Parathyroid adenoma (tissue), 2 donors: Measurements from ENCODE around the gene NOL3.

ENCODE experiments used
- H2AFZ ChIP-seq: fragments of 300-600 bp; sonication (generic); one replicate; pipeline ENCODE4 v1.7.0; 2017; ENCODE audit warnings: antibody characterized with exemption, mild to moderate bottlenecking
- H3K27ac ChIP-seq: fragments of 300-600 bp; sonication (generic); one replicate; pipeline ENCODE4 v1.7.0; 2017
- H3K27me3 ChIP-seq: fragments of 300-600 bp; sonication (generic); one replicate; pipeline ENCODE4 v1.7.0; 2017; ENCODE audit warnings: low read length; ENCODE audit not compliant: control insufficient read depth, insufficient read depth
- H3K36me3 ChIP-seq: fragments of 300-600 bp; sonication (generic); one replicate; pipeline ENCODE4 v1.7.0; 2017; ENCODE audit warnings: low read length; ENCODE audit not compliant: control insufficient read depth, insufficient read depth
- H3K4me1 ChIP-seq: fragments of 300-600 bp; sonication (generic); one replicate; pipeline ENCODE4 v1.7.0; 2017; ENCODE audit warnings: control low read depth
- H3K4me2 ChIP-seq: fragments of 300-600 bp; sonication (generic); one replicate; pipeline ENCODE4 v1.7.0; 2017; ENCODE audit warnings: low read length
- H3K4me3 ChIP-seq: fragments of 300-600 bp; sonication (generic); one replicate; pipeline ENCODE4 v1.7.0; 2017; ENCODE audit warnings: low read depth, low read length
- H3K79me2 ChIP-seq: fragments of 300-600 bp; sonication (generic); one replicate; pipeline ENCODE4 v1.7.0; 2017; ENCODE audit warnings: control low read depth
- H3K9ac ChIP-seq: fragments of 300-600 bp; sonication (generic); one replicate; pipeline ENCODE4 v1.7.0; 2017; ENCODE audit warnings: mild to moderate bottlenecking
- H3K9me3 ChIP-seq: fragments of 300-600 bp; sonication (generic); one replicate; pipeline ENCODE4 v1.7.0; 2017; ENCODE audit warnings: low read length; ENCODE audit not compliant: control insufficient read depth
- CTCF ChIP-seq: fragments of 300-600 bp; sonication (generic); IDR thresholded peaks from one replicate; pipeline ENCODE4 v1.7.0; 2017; ENCODE audit warnings: antibody characterized with exemption, mild to moderate bottlenecking
- donor health status: primary hyperparathyroidism.

Gene NOL3

GRCh38 chr16:67184453-67184994 lies 14.2 kb downstream of the NOL3 start:
- Histone ChIP-seq H3K36me3 (no peaks in the 10 kb centered on the region), H3K4me1 (peaks cover 18% of the 10 kb centered on the region), H3K9me3 (no peaks in the 10 kb centered on the region), H3K4me3 (peak overlapping the region; percentile 81), H3K4me2 (peak overlapping the region; percentile 94), H2AFZ (peak overlapping the region; percentile 92), H3K27ac (peak overlapping the region; percentile 96), H3K9ac (peak overlapping the region; percentile 81), H3K27me3 (no peaks in the 10 kb centered on the region), H3K79me2 (no peaks in the 10 kb centered on the region)
- no peak for TF ChIP-seq CTCF

GRCh38 chr16:67184995-67185650 lies 14.8 kb downstream of the NOL3 start:
- Histone ChIP-seq H3K9ac (no peak overlapping the region), H3K9me3 (no peaks in the 10 kb centered on the region), H3K4me3 (peak overlapping the region; percentile 12), H3K4me1 (peaks cover 18% of the 10 kb centered on the region), H3K27ac (peak overlapping the region; percentile 96), H3K27me3 (no peaks in the 10 kb centered on the region), H2AFZ (peak overlapping the region; percentile 92), H3K4me2 (peak overlapping the region; percentile 55), H3K79me2 (no peaks in the 10 kb centered on the region), H3K36me3 (no peaks in the 10 kb centered on the region)
- TF ChIP-seq CTCF: peak; percentile 90

- H3K4me3 ChIP-seq: peak overlapping the region; percentile 12
- H3K79me2 ChIP-seq: no peaks in the 10 kb centered on the region
- no peaks in the 10 kb centered on the region for H3K9me3 ChIP-seq
- H3K9ac ChIP-seq: no peak overlapping the region
- peak overlapping the region; percentile 55 for H3K4me2 ChIP-seq
- H3K27ac ChIP-seq: peak overlapping the region; percentile 96
- TF ChIP-seq CTCF: no peak
- no peaks in the 10 kb centered on the region for H3K27me3 ChIP-seq
- H2AFZ ChIP-seq: peak overlapping the region; percentile 92
- no peaks in the 10 kb centered on the region for H3K36me3 ChIP-seq
- H3K4me1 ChIP-seq: peaks cover 18% of the 10 kb centered on the region
These were observed 15.4 kb downstream of the NOL3 start for GRCh38 chr16:67185651-67186134.

GRCh38 chr16:67186550-67186950 lies 16.2 kb downstream of the NOL3 start:
- Histone ChIP-seq H3K9ac (no peak overlapping the region), H3K4me3 (no peak overlapping the region), H3K9me3 (no peaks in the 10 kb centered on the region), H3K4me1 (peaks cover 18% of the 10 kb centered on the region), H3K79me2 (no peaks in the 10 kb centered on the region), H2AFZ (no peak overlapping the region), H3K4me2 (no peak overlapping the region), H3K27ac (no peak overlapping the region), H3K27me3 (no peaks in the 10 kb centered on the region), H3K36me3 (no peaks in the 10 kb centered on the region)
- no peak for TF ChIP-seq CTCF
